Measurements from ENCODE around the gene FARS2.

DNA sequence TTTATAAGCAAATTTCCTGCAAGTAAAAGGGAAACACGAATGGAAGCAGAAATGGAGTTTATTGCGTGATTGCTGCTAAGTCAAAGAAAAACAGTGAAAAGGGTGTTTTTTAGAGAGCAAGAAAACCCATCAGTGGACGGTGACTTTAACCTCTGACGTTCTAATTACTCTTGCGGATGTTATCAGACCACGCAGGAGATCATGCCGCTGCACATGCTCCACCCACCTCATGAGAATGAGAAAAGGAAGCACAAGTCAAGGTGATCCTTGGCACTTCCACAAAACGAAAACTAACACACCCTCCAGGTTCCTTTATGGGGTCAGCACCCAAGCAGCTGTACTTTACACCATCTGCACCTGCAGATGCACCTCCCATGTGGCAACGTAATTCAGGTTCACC, 45.5 kb upstream of the FARS2 start:
- TF ChIP-seq, protein P1, sequence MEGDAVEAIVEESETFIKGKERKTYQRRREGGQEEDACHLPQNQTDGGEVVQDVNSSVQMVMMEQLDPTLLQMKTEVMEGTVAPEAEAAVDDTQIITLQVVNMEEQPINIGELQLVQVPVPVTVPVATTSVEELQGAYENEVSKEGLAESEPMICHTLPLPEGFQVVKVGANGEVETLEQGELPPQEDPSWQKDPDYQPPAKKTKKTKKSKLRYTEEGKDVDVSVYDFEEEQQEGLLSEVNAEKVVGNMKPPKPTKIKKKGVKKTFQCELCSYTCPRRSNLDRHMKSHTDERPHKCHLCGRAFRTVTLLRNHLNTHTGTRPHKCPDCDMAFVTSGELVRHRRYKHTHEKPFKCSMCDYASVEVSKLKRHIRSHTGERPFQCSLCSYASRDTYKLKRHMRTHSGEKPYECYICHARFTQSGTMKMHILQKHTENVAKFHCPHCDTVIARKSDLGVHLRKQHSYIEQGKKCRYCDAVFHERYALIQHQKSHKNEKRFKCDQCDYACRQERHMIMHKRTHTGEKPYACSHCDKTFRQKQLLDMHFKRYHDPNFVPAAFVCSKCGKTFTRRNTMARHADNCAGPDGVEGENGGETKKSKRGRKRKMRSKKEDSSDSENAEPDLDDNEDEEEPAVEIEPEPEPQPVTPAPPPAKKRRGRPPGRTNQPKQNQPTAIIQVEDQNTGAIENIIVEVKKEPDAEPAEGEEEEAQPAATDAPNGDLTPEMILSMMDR (conservative IDR thresholded peaks at IDR 0.05): no peak
- TF ChIP-seq ZFX (IDR thresholded peaks at IDR 0.05): no peak
